ENCODE results near the gene ARHGEF10L.

ARHGEF10L gene

DNA sequence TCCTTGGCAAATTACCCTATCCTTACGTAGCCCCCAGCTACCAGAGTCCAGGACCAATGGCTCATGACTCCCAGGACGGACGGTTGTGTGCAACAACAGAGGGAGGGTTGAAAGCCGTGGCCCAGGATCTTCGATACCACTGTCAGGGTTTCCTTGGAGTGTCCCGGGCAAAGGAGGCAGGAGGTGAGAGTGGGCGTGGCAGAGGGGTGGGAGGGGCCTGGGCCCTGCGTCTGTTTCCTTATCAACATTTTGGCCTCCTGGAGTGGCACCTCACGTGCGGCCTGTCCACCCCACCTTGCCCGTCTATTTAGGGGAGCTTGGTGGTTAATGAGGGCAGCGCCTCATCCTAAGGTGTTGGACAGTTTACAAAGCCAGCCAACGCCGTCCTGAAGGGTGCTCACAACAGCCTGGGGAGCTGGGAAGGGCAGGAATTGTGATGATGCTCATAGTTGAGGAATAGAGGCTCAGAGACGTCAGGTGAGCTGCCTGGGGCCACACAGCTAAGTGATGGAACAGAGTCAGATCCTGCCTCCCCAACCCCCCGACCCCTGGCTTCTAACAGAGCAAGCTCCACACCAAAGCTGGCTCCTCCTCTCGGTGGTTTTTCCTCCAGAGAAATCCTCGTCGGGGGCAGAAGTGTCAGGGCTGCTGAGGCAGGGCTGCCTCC lies 17.4 kb upstream of the ARHGEF10L start:
- no peak for DNase-seq

DNA sequence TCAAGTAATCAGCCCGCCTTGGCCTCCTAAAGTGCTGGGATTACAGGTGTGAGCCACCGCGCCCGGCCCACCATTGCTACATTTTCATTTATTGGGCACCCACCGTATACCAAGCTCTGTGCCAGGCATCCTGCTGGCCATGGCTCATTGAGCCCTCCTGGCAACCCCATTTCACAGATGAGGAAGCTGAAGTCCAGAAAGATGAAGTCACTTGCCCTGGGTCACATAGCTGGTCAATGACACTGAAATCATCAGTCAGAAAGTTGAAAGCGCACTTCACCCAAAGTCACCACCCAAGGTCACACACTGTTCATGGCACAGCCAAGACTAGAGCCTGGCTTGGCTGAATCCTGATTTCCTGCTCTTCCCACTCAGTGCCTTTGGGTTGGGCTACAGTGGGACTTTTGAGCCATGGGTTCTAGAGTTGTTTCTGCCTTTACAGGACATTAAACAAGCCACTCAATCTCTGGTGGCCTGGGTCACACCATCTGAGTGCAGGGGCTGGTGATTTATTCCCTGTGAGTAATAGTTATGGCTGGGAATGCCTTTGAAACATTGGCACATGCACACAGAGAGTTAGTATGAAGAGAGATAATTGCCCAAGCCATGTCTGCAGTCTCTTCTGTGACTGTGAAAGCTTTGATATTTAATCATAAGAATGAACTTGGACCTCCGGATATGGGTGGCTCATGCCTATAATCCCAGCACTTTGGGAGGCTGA lies 16.0 kb upstream of the ARHGEF10L start:
- DNase-seq, result no peak

DNA sequence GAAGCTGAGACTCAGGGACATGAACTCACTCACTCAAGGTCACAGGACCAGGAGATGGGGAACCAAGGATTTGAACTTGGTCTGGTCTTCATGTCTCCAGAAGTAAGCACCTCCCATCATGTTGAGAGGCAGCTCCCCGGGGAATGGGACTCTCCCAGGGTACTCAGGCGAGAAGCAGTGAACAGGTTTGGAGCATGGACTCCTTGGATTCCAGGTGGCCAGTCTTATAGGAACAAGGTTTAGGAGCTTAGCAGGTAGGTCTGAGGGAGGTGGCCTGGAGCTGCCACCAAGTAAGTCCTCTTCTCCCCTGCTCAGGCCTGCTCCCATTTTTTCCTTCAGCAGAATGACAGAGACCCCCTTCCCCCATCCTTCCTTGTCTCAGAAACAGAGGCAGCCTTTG lies 14.9 kb upstream of the ARHGEF10L start:
- no peak for DNase-seq

DNA sequence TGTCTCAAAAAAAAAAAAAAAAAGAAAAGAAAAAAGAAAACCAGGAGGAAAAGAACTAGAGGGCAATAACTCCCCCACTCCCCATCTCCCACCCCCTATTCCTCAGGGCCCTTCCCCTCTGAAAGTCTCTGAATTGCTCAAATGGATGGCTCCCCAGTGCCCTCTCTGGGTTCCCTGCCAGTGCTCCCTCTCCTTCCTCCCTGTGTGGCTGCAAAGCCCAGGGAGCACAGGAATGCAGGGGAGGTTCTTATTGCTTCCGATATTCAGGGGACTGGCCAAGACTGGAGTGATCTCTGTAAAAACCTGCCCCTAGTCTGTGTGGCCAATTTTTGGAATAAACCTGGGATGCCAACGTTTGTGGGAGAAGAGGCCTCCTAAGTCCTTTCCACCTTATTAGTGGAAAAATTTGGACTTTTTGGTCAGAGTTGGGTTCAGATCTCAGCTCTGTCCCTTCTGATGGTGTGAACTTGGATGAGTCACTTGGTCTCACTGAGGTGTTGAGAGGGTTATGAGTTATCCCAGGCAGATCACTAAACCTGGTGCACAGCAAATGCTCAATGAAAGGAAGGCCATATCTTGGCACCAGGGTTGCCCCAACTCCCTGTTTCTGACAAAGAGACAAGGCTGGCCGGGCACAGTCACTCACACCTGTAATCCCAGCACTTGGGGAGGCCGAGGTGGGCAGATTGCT lies 13.4 kb upstream of the ARHGEF10L start:
- no peak for DNase-seq

DNA sequence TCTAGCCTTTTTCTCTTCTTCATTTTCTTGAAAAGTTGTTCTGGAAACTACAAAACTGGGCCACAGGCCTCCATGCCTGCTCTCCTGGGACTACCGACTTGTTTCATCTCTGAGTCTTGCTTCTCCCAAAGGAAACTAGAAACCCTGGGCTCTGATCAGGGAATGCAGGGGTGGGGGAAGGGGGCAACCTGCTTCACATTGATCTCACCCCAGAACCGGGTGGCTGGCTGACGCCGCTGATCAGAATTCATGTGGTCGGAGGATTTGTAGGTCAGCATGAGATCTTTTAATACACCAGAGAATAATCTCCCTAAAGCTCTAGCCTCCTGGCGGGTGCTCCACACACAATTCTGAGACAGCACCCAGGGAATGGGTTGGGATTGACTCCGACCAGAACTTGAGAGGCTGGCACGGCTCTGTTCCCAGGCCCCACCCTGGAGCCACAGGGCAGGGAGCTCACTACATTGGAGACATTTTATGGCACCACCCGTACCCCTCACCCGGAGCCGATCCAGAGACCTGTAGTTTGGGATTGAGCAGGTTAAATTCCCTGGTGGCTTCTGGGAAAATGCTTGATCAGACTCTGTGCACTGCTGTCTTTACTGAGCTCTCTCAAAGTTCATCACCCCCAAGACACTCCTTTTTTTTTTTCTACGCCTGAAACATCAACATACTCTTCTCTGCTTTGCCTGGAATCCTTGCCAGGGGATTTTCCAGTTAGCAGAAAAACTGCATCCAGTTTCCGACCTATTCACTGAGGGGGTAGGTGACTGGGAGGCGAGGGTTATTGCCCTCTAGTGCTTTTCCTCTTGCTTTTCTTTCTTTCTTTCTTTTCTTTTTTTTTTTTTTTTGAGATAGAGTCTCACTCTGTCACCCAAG lies 12.2 kb upstream of the ARHGEF10L start:
- no peak for DNase-seq

DNA sequence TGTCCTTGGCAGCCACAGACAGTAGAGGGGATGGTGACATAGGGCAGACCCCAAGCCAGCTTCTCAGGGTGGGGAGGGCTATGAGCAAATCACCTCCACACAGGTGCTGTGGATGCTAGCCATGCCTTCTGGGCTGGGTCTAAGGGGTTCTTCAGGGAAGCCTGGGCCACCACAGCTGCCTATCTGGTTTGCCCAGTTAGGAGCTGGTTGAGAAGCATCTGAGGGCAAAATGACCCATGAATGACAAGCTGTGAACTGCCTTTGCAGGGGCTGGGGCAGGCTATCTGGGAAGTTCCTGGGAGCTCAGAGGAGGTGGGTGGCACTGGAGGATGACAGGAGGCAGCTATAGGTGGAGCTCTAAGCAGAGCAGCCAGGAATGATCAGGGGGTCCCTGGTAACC lies 10.1 kb upstream of the ARHGEF10L start:
- no peak for DNase-seq

DNA sequence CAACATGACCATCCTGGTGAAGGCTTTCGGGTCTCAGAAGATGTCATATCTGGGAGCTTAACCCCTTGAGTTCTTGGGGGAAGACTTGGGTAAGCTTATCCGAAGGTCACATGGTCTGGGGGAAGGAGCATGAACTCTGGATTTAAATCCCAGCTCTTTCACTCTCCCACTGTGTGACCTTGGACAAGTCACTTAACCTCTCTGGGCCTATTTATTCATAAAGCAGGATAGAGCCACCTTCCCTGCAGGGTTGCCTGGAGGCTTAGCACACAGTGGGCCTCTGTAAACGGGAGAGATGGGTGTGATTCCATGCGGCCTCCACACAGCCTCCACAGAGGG lies 8.2 kb upstream of the ARHGEF10L start:
- no peak for DNase-seq

DNA sequence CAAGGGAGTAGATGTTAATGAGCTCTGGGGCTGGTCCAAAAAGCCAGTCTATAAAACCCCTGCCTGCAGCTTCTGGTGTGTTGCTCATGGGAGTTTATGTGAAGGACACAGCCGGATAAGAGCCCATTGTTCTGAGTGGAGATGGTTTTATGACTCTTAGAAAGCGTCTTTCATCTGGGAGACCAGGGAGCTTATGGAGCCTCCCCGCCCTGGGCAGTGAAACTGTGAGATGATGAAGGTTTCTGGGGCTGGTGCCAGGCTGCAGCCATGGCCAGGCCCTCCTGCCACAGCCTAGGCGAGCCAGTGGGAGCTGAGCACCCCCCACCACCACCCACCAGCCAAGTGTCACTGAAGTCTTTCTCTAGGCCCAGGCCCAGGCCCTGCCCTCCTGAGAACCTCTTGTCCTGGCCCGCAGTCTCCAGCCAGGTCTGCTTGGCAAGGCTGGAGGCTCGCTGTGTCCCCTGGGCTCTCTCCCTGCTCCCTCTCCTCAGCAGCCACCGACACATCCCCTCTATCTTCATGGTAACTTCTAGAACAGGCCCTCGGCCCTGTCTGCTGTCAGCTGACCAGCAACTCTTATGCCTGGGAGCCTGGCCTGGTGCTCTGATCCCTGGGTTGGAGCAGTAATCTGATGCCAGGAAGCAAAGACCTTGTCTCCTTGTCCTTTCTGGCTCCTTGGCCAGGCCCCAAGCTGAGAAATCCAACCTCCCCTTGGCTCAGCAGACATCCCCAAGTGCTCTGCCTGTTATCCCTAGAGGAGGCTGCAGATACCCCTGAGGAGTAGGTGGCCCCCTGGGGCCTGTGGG lies 7.6 kb upstream of the ARHGEF10L start:
- no peak for DNase-seq

DNA sequence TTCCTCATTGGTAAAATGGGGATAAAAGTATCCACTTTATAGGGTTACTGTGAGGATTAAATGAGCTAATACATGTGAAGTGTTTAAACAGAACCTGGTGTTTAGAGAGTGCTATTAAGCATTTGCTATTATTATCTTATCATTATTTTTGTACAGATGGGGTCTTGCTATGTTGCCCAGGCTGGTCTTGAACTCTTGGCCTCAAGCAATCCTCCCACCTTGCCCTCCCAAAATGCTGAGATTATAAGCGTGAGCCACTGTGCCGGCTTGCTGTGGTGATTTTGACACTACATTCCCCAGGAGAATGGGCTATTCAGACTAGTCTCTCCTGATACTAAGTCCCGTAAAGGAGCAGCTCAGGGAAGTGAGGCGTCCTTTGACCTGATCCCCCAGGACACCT lies 6.3 kb upstream of the ARHGEF10L start:
- DNase-seq, result no peak

DNA sequence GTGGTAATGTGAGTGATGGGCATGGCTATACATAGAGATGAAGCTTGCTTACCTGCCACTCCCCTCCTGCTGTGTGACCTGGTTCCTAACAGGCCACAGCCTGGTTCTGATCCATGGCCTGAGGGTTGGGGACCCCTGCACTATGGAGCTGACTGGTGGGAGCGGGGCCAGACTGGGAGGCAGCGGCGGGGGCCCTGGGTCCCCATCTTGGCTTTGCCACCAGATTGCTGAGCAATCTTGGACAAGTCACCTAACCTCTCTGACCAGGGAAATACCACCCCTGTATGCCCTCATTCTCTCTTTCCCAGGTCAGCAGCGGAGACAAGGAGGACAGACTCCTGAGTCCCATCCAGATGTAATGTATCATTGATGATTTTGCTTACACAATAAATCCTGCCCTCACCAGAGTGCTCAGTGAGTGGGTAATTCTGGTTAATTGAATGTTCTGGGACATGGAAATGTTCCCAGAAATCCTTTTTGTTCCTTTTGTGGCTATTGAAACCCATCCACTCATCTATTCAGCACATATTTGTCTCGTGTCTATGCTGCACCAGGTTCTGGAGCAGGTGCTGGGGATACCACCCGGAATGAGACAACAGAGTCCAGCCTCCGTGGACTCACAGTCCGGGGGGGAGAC lies 4.1 kb upstream of the ARHGEF10L start:
- no peak for DNase-seq

DNA sequence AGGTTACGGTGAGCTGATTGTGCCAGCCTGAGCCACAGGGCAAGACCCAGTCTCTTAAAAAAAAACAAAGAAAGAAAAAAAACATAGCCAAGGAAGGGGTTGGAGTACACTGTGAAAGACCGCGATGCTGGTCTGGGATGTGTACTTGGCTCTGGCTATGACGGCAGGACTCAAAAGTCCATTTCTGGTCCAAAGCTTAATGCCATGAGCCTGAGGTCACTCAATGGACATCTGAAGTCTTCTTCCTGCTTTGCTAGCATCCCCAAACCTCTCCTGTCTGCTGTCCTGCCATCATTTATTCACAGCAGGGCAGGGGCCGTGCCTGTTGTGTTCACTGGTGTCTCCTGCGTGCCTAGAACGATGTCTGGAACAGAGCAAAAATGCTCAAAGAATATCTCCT lies 1.5 kb upstream of the ARHGEF10L start:
- DNase-seq, result no peak

DNA sequence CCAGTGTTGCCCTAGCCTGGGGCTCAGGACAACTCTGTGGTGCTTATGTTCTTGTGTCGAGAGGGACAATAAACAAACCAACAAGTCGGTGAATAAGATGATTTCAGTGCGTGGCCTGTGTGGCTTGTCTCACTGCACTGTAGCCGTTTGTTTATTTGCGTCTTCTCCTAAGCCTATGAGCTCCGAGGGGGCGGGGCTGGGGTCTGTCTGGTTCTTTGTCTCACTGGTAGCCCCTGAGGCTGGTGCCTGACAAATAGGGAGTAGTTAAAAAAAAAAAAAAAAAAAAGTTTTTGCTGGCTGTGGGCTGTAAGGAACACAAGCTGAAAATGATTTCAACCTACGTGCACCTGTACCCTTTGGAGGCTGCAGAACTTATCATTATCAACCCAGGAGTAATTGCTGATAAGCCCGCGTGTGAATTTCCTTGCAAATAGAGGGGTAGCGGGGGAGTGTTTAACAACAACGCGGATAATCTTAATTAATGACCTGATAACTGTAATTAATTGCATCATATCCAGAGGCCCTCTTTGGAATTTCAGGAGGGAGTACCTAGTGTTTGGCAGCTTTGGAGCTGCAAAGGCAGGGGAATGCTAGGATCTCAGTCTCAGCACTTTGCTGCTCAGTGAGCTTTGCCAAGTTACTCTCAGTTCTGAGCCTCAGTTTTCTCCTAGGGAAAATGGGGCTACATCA lies 925 bp upstream of the ARHGEF10L start:
- no peak for DNase-seq

DNA sequence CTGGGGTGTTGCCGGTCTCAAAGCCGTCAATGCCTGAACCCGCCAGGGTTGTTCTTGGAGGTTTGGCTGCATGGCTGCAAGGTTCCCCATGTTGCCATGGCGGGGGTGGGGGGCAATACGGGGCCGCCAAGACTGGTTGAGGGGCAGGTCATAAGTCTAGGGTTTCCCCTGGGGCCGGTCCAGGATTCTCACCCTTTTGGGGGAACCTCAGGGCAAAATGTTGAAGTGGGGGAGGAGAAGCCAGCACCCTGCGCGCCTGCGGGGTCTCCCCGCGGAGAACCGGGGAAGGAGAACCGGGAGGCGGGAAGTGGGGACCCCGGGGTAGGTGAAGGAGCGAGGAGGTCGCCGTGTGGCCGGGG lies 401 bp upstream of the ARHGEF10L start:
- no peak for DNase-seq

DNA sequence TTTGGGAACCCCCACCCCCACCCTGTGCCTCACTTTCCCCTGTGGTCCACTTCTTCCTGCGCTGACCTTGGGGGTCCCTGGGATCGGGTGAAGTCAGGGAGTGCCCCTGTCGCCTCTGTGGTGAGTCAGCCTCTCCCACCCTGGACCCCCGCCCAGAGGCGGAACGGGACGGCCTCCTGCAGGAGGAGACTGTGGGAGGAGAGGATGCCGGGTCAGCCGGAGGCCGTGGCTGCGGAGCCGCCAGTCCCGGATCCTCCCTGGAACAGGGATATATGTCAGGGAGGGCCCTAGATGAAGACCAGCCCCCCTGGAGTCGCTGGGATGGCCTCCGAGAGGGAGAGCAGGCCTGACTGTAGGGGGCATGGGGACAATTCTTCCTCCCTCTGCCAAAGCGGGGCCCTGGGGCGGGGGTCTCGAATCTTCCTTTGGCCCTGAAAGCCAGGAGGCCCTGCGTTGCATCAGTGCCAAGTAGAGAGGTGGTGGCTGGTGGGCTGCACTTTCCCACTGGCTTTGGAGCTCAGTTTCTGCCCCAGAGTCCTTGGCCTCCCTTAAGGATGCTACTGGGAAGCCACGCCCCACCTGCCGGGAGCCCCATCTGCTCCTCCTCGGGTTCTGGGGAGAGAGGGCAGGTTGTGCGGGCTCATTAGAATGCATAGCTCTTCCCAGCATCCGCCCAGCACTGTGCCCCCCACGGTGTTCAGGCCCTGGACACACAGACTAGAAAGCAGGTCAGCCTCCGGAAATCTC lies 930 bp downstream of the ARHGEF10L start:
- no peak for DNase-seq

DNA sequence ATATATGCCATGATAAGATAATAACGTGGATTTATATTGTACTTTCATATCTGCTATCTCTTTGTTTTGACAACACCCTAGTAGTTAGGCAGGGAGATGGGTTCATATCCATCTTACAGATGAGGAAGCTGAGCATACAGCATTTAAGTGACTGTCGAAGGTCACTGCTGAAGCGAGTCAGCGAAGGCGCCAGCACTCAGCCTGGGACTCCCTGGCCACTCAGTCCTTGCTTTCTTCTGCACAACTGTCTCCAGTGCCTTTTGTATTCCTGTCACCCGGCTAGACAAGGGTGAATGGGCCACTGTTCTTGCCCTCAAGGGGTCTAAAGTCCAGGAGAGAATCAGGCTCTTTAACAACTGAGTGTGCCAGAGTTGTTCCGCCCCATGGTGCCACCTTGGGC lies 3.1 kb downstream of the ARHGEF10L start:
- peak; percentile 71 for DNase-seq

DNA sequence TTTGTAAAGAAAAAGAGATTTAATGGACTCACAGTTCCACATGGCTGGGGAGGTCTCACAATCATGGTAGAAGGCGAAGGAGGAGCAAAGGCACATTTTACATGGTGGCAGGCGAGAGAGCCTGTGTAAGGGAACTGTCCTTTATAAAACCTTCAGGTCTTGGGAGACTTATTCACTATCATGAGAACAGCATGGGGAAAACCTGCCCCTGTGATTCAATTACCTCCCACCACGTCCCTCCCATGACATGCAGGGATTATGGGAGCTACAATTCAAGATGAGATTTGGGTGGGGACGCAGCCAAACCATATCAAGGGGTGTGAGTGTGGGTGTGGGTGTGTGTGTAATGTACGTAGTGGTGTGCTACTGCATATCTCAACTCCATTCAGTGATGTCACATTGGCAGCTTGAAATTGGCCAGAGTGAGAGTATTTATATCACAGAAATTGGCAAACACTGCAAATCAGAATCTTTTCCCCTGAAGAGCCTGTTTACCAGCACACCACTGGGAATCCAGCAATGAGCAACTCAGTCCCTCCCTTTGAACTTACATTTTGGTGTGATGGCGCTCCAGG lies 5.4 kb downstream of the ARHGEF10L start:
- peak; percentile 40 for DNase-seq

DNA sequence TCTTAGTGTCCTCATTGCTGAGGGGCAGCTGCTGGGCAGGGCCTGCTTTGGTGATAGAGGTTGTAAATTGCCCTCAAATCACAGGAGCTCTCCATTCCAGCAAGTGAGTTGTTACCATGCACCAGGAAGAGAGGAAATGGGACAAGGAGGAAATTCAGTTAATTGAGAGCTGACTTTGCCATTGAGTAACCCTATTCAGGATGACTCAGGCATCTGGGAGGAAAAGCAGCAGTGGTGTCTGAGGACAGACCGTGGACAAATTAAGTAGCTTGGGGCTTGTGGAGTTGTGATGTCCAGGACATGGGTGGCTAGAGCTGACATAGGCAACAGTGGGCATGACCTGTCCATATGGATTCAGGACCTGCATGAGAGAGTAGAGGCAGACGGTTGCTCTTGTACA lies 5.9 kb downstream of the ARHGEF10L start:
- peak; percentile 77 for DNase-seq

DNA sequence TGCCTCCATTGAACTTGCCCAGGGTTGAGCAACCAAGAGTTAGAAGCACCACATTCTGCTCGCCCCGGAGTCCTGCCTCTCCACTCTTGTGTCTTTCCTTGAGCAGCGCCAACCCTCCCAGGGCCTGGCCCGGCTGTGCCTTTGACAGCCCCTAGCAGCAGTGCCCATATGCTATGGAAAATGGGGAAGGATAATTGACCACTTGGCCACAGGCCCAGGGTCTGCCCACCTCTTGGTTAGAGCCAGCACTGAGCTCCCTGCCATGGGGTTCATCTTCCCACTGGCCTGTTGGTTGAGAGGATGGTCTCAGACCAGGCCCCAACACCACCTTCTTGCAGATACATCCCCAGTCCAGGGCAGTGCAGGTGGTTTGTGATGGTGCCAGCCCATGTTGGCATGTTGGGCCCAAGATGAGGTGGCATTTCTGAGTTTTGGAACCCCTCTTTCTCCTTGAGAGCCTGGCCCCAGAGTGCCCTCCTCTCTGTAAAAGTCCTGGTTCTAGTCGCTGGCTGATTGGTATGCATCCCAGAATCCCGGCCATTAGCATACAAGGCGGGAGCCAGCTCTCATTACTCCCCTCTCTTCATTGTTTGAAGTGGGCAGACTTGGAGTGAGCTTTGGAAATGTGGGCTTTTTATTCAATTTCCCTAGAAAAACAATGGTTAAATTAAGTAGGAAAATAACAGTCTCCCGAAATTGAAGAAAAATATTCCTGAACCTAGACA lies 7.6 kb downstream of the ARHGEF10L start:
- DNase-seq, result no peak

DNA sequence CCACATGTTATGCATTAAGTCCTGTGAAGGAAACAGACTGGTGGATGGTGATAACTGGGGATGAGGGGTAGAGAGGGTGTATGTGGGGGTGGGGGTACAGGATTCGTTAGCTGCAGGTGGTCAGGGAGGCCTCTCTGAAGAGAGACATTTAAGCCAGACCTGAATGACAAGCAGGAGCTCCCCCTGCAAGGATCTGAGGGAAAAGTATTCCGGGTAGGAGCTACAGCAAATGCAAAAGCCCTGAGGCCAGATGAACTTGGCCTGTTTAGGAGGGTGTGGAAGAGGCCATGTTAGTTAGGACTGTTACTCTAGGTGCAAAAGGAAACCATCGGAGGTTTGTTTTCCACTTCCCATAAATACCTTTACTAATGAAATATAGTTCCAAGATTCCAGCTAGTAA lies 9.9 kb downstream of the ARHGEF10L start:
- DNase-seq, result no peak
